ENCODE data around the gene OR2B6. TPM values are rescaled to one million over a fixed set of nuclear protein-coding genes. Genes with fewer than 3 reads are reported as not detected.

The OR2B6 gene
- total RNA-seq, 1 donor from 2014 or later = not detected

- no peak for DNase-seq (ENCODE audit: low spot score)
Observed at GRCh38 chr6:28000351-28001045, 43.5 kb downstream of the OR2B6 start.

- no peak for DNase-seq (ENCODE audit: low spot score)
Observed at GRCh38 chr6:28001351-28001750, 44.3 kb downstream of the OR2B6 start.

- DNase-seq (ENCODE audit: low spot score) = no peak
Observed at GRCh38 chr6:28001751-28002150, 44.7 kb downstream of the OR2B6 start.

GRCh38 chr6:28002161-28002560, 45.1 kb downstream of the OR2B6 start:
- no peak for DNase-seq (ENCODE audit: low spot score)

- DNase-seq (ENCODE audit: low spot score) = no peak
Observed at GRCh38 chr6:28003059-28003458, 46.0 kb downstream of the OR2B6 start.

- no peak for DNase-seq (ENCODE audit: low spot score)
Observed at GRCh38 chr6:28003661-28004060, 46.6 kb downstream of the OR2B6 start.

GRCh38 chr6:28004350-28005151, 47.5 kb downstream of the OR2B6 start:
- no peak for DNase-seq (ENCODE audit: low spot score)

- DNase-seq (ENCODE audit: low spot score) = no peak
Observed at GRCh38 chr6:28005152-28005890, 48.3 kb downstream of the OR2B6 start.

GRCh38 chr6:28005975-28006374, 48.9 kb downstream of the OR2B6 start:
- no peak for DNase-seq (ENCODE audit: low spot score)

Other genes starting within 250 kb of the OR2B6 start
- not detected for gene OR2B2, start 44.8 kb upstream of the OR2B6 start, total RNA-seq
- gene ZNF165, start 123.3 kb downstream of the OR2B6 start, total RNA-seq = 1.5 TPM
- gene ZSCAN16, start 167.4 kb downstream of the OR2B6 start, total RNA-seq = 5.8 TPM
- gene ZKSCAN8, start 184.6 kb downstream of the OR2B6 start, total RNA-seq = 16.5 TPM